OCI-LY1 (cell line): ENCODE data around the gene KIAA2012.

ENCODE experiments used
- H2AFZ ChIP-seq: fragments of 200-600 bp; sonication (generic), shearing (Covaris generic); 2 replicates; pipeline ENCODE4 v1.6.0; 2014; ENCODE audit warnings: antibody characterized with exemption, mild to moderate bottlenecking, low read length
- H3F3A ChIP-seq: fragments of 200-600 bp; sonication (generic), shearing (Covaris generic); 2 replicates; pipeline ENCODE4 v1.6.0; 2014; ENCODE audit warnings: mild to moderate bottlenecking, antibody characterized with exemption, low read length, moderate library complexity; ENCODE audit not compliant: insufficient read depth
- H3K27ac ChIP-seq: fragments of 200-600 bp; sonication (generic); 2 replicates; pipeline ENCODE4 v1.5.1; 2014; ENCODE audit warnings: low read length, mixed run types, mild to moderate bottlenecking, low read depth; ENCODE audit not compliant: poor library complexity, severe bottlenecking
- H3K27me3 ChIP-seq: fragments of 200-600 bp; sonication (generic); 2 replicates; pipeline ENCODE4 v1.6.0; 2014; ENCODE audit warnings: antibody characterized with exemption, mild to moderate bottlenecking, low read length, moderate library complexity; ENCODE audit not compliant: insufficient read depth
- H3K36me3 ChIP-seq: fragments of 200-600 bp; sonication (generic); 2 replicates; pipeline ENCODE4 v1.6.1; 2014; ENCODE audit warnings: mild to moderate bottlenecking, antibody characterized with exemption, low read length, moderate library complexity, mixed read lengths; ENCODE audit not compliant: insufficient read depth
- H3K4me1 ChIP-seq: fragments of 200-600 bp; sonication (generic); 2 replicates; pipeline ENCODE4 v1.5.1; 2014; ENCODE audit warnings: mild to moderate bottlenecking, low read length, moderate library complexity; ENCODE audit not compliant: insufficient read depth, severe bottlenecking
- H3K4me2 ChIP-seq: fragments of 200-600 bp; sonication (generic), shearing (Covaris generic); 2 replicates; pipeline ENCODE4 v1.6.1; 2014; ENCODE audit warnings: low read length
- H3K4me3 ChIP-seq: fragments of 200-600 bp; sonication (generic); 2 replicates; pipeline ENCODE4 v1.5.1; 2014; ENCODE audit warnings: low read length, low read depth, mild to moderate bottlenecking, mixed read lengths; ENCODE audit not compliant: poor library complexity, severe bottlenecking
- H3K79me2 ChIP-seq: fragments of 200-600 bp; shearing (Covaris generic); 2 replicates; pipeline ENCODE4 v1.6.1; 2016; ENCODE audit warnings: mixed run types, low read length, mixed read lengths; ENCODE audit not compliant: insufficient read depth
- H3K9ac ChIP-seq: fragments of 200-600 bp; sonication (generic), shearing (Covaris generic); 2 replicates; pipeline ENCODE4 v1.6.1; 2014; ENCODE audit warnings: mild to moderate bottlenecking, low read length, mixed read lengths
- H3K9me2 ChIP-seq: fragments of 200-600 bp; sonication (generic), shearing (Covaris generic); 2 replicates; pipeline ENCODE4 v1.6.1; 2014; ENCODE audit warnings: low read depth, mild to moderate bottlenecking, low read length, mixed read lengths
- H3K9me3 ChIP-seq: fragments of 200-600 bp; shearing (Covaris generic); 2 replicates; pipeline ENCODE4 v1.6.1; 2014; ENCODE audit warnings: low read length, mixed read lengths
- H4K20me1 ChIP-seq: fragments of 200-600 bp; sonication (generic), shearing (Covaris generic); 2 replicates; pipeline ENCODE4 v1.6.0; 2016; ENCODE audit warnings: mild to moderate bottlenecking, low read length; ENCODE audit not compliant: insufficient read depth
- EZH2 ChIP-seq: fragments of 200-600 bp; sonication (generic), shearing (Covaris generic); IDR thresholded peaks from 2 replicates; pipeline ENCODE4 v1.8.0; 2017; ENCODE audit warnings: borderline replicate concordance, mixed run types, mild to moderate bottlenecking, antibody characterized with exemption, low read length, moderate library complexity, mixed read lengths
- TF ChIP-seq, protein P1 (sequence below): fragments of 200-600 bp; sonication (generic), shearing (Covaris generic); IDR thresholded peaks from 2 replicates; pipeline ENCODE4 v1.5.1; 2017; ENCODE audit warnings: mild to moderate bottlenecking, antibody characterized with exemption, low read length, moderate library complexity, mixed read lengths

Gene KIAA2012

DNA sequence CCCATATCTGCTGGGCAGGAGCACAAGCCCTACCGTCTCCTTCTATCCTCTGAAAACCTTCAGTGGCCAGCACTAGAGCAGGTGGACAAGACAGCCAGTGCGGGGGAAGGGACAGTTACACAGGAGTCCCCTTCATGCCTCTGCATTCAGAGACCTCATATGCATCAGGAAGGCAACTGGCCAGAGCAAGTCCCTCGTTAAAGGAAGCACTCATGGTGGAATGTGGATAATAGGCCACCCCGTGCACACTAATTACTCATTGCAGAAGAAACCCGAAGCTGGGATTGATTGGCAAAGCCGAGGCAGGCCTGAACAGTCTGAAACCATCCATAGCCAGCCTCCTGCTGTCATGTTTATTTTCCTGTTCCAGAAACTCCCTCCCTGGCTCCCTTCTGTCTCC is 11.2 kb downstream of the KIAA2012 start:
- Histone ChIP-seq H3K27ac (no peak overlapping the region), H2AFZ (no peak overlapping the region), H3K4me3 (no peak overlapping the region), H3K9me2 (no peaks in the 10 kb centered on the region), H3K4me2 (no peak overlapping the region), H3F3A (no peaks in the 10 kb centered on the region), H3K4me1 (no peaks in the 10 kb centered on the region), H3K36me3 (no peaks in the 10 kb centered on the region), H4K20me1 (no peaks in the 10 kb centered on the region), H3K9ac (no peak overlapping the region), H3K27me3 (no peaks in the 10 kb centered on the region), H3K9me3 (no peaks in the 10 kb centered on the region), H3K79me2 (no peaks in the 10 kb centered on the region)
- TF ChIP-seq, protein P1, sequence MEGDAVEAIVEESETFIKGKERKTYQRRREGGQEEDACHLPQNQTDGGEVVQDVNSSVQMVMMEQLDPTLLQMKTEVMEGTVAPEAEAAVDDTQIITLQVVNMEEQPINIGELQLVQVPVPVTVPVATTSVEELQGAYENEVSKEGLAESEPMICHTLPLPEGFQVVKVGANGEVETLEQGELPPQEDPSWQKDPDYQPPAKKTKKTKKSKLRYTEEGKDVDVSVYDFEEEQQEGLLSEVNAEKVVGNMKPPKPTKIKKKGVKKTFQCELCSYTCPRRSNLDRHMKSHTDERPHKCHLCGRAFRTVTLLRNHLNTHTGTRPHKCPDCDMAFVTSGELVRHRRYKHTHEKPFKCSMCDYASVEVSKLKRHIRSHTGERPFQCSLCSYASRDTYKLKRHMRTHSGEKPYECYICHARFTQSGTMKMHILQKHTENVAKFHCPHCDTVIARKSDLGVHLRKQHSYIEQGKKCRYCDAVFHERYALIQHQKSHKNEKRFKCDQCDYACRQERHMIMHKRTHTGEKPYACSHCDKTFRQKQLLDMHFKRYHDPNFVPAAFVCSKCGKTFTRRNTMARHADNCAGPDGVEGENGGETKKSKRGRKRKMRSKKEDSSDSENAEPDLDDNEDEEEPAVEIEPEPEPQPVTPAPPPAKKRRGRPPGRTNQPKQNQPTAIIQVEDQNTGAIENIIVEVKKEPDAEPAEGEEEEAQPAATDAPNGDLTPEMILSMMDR, result no peak
- no peak for TF ChIP-seq EZH2

DNA sequence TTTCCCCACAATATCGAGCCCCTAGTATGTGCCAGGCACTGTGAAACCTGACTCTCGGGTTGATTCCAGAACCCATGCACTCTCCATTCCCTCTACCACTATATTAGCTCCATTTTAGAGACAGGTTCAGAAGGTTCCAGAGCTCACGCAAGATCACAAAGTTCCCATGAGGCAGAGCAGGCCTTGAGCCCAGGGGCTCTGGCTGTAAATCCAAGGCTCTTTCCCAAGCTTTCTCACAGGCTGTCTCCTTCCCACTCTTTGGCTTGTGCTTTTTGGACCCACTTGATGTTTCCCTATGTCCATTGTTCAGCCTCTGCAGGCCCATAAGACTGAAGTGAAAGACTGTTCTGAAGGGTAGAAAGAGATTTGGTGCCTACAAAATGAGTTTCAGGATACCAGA is 15.7 kb downstream of the KIAA2012 start:
- Histone ChIP-seq H3K36me3 (no peaks in the 10 kb centered on the region), H3K4me2 (no peak overlapping the region), H3F3A (no peaks in the 10 kb centered on the region), H3K4me3 (no peak overlapping the region), H3K27ac (no peak overlapping the region), H3K79me2 (no peaks in the 10 kb centered on the region), H2AFZ (no peak overlapping the region), H3K4me1 (no peaks in the 10 kb centered on the region), H3K9me2 (no peaks in the 10 kb centered on the region), H4K20me1 (no peaks in the 10 kb centered on the region), H3K9ac (no peak overlapping the region), H3K27me3 (no peaks in the 10 kb centered on the region), H3K9me3 (no peaks in the 10 kb centered on the region)
- no peak for TF ChIP-seq EZH2
- TF ChIP-seq, protein P1, result no peak

DNA sequence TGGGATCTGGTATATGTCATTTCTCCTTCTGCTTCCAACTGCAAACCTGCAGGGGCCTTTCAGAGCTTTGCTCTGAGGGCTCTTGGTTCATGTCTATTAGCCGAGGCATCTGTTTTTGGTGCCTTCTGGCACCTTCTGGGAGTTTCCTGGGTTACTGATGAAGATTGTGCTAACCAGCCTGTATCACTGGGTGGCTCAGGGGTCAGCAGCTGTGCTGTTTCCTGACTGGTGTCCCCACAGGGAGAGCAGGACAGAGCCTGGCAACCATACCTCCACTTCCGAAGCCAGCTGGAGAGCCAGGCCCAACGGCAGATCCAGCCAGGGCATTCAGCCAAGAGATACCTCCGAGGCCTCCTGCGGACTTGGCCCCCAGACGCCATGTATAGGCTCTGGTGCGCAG is 17.5 kb downstream of the KIAA2012 start:
- Histone ChIP-seq H3K27ac (no peak overlapping the region), H2AFZ (no peak overlapping the region), H4K20me1 (no peaks in the 10 kb centered on the region), H3K27me3 (no peaks in the 10 kb centered on the region), H3K79me2 (no peaks in the 10 kb centered on the region), H3K4me3 (no peak overlapping the region), H3K9me2 (no peaks in the 10 kb centered on the region), H3K4me1 (no peaks in the 10 kb centered on the region), H3F3A (no peaks in the 10 kb centered on the region), H3K36me3 (no peaks in the 10 kb centered on the region), H3K4me2 (no peak overlapping the region), H3K9me3 (no peaks in the 10 kb centered on the region), H3K9ac (no peak overlapping the region)
- TF ChIP-seq, protein P1, result no peak
- no peak for TF ChIP-seq EZH2
